H1 (cell line): ENCODE measurements around the gene TUBA1A. TPM values are rescaled to one million over a fixed set of nuclear protein-coding genes. Genes with fewer than 3 reads are reported as not detected.

Experiments used
- CTCF ChIA-PET: fragments of 300-600 bp; sonication (Branson Sonifier 250); formaldehyde crosslinking; loops from one replicate; lab custom pipeline; 2021; ENCODE audit not compliant: partially characterized antibody; lab: Charles Lee
- POLR2A ChIA-PET: fragments of 300-600 bp; sonication (Branson Sonifier 250); formaldehyde crosslinking; loops from one replicate; lab custom pipeline; 2021; ENCODE audit warnings: inconsistent platforms; ENCODE audit not compliant: partially characterized antibody; lab: Charles Lee
- DNase-seq, 2 experiments: peaks; one replicate each; pipeline versions ENCODE4 v3.0.0 to v3.0.0-alpha.2; 2010 to 2022; ENCODE audit warnings: low spot score in 2 of 2, low read depth in 1 of 2, mixed read lengths in 1 of 2
- FAIRE-seq: peaks from 2 replicates; lab custom pipeline; 2011; peaks lifted over from hg19 to GRCh38; lab: Jason Lieb, UNC
- H2AFZ ChIP-seq: 2 replicates; pipeline ENCODE4 v1.8.1; 2012; ENCODE audit warnings: low read length, inconsistent platforms
- H2AK5ac ChIP-seq: 2 replicates; pipeline ENCODE4 v1.6.1; 2013; ENCODE audit warnings: low read depth, low read length
- H2BK120ac ChIP-seq: replicated peaks from 2 replicates; pipeline ENCODE3; 2013; ENCODE audit warnings: low read depth, low read length, inconsistent platforms
- H2BK12ac ChIP-seq: 2 replicates; pipeline ENCODE4 v1.6.1; 2013; ENCODE audit warnings: low read depth, low read length
- H2BK15ac ChIP-seq: 2 replicates; pipeline ENCODE4 v1.6.1; 2013; ENCODE audit warnings: low read length
- H2BK20ac ChIP-seq: 2 replicates; pipeline ENCODE4 v1.6.1; 2013; ENCODE audit warnings: low read length
- H2BK5ac ChIP-seq: 2 replicates; pipeline ENCODE4 v1.6.1; 2013; ENCODE audit warnings: low read depth, low read length
- H3K14ac ChIP-seq: 2 replicates; pipeline ENCODE4 v1.6.1; 2013; ENCODE audit warnings: inconsistent platforms; ENCODE audit not compliant: insufficient read length
- H3K18ac ChIP-seq: 2 replicates; pipeline ENCODE4 v1.6.1; 2013; ENCODE audit warnings: low read length; ENCODE audit errors: extremely low read depth
- H3K23ac ChIP-seq: 2 replicates; pipeline ENCODE4 v1.6.1; 2013; ENCODE audit warnings: inconsistent platforms; ENCODE audit not compliant: insufficient read length
- H3K23me2 ChIP-seq: 2 replicates; pipeline ENCODE4 v1.6.1; 2013; ENCODE audit warnings: low read depth, low read length
- H3K27ac ChIP-seq: 2 replicates; pipeline ENCODE4 v1.6.1; 2011; ENCODE audit warnings: low read depth, low read length, inconsistent platforms
- H3K27me3 ChIP-seq, 4 experiments: replicated peaks in 1 of 4; 1 replicate in 1 of 4; 2 replicates in 3 of 4; pipeline versions ENCODE4 v1.6.1 to v1.8.1; 2011 to 2013; ENCODE audit warnings: low read length in 3 of 4, mild to moderate bottlenecking in 3 of 4, inconsistent platforms in 2 of 4, mixed read lengths in 2 of 4, moderate library complexity in 1 of 4; ENCODE audit not compliant: control insufficient read depth in 3 of 4, insufficient read depth in 3 of 4; ENCODE audit errors: extremely low read depth in 1 of 4
- H3K36me3 ChIP-seq, 4 experiments: 2 replicates each; pipeline versions ENCODE4 v1.6.1 to v1.8.1; 2011 to 2013; ENCODE audit warnings: mild to moderate bottlenecking in 4 of 4, low read length in 3 of 4, moderate library complexity in 2 of 4, control low read depth in 1 of 4, inconsistent platforms in 1 of 4; ENCODE audit not compliant: insufficient read depth in 4 of 4, control insufficient read depth in 2 of 4
- H3K4ac ChIP-seq: replicated peaks from 2 replicates; pipeline ENCODE3; 2013; ENCODE audit warnings: low read length, low read depth, mixed read lengths, inconsistent platforms; ENCODE audit not compliant: insufficient read length
- H3K4me1 ChIP-seq, 4 experiments: replicated peaks in 1 of 4; 1 replicate in 1 of 4; 2 replicates in 3 of 4; pipeline versions ENCODE4 v1.6.1 to v1.8.1; 2011 to 2013; ENCODE audit warnings: low read length in 3 of 4, inconsistent platforms in 2 of 4, mixed read lengths in 1 of 4; ENCODE audit not compliant: insufficient read depth in 4 of 4, control insufficient read depth in 3 of 4
- H3K4me2 ChIP-seq, 2 experiments: 2 replicates each; pipeline versions ENCODE4 v1.6.1 to v1.8.1; 2011 to 2013; ENCODE audit warnings: low read depth in 2 of 2, low read length in 2 of 2, control low read depth in 1 of 2, inconsistent platforms in 1 of 2, mild to moderate bottlenecking in 1 of 2; ENCODE audit not compliant: insufficient read depth in 1 of 2
- H3K4me3 ChIP-seq, 4 experiments: fragments of 200-600, 300-600 bp in 1 of 4; sonication (generic), shearing (Covaris generic), sonication (Bioruptor Twin) in 1 of 4; 2 replicates each; pipeline versions ENCODE4 v1.5.1 to v1.8.1; 2011 to 2016; ENCODE audit warnings: low read length in 4 of 4, low read depth in 3 of 4, control low read depth in 2 of 4, inconsistent platforms in 2 of 4, mild to moderate bottlenecking in 2 of 4, mixed read lengths in 1 of 4, moderate library complexity in 1 of 4; ENCODE audit not compliant: insufficient read depth in 2 of 4; ENCODE audit errors: extremely low read depth in 1 of 4
- H3K56ac ChIP-seq: replicated peaks from 2 replicates; pipeline ENCODE3; 2013; ENCODE audit warnings: low read depth, mild to moderate bottlenecking, mixed read lengths, low read length, inconsistent platforms; ENCODE audit not compliant: insufficient read length
- H3K79me1 ChIP-seq: 2 replicates; pipeline ENCODE4 v1.6.1; 2013; ENCODE audit warnings: low read depth, low read length, control low read depth
- H3K79me2 ChIP-seq, 2 experiments: 2 replicates each; pipeline versions ENCODE4 v1.6.1 to v1.8.1; 2012 to 2013; ENCODE audit warnings: low read length in 2 of 2, mild to moderate bottlenecking in 2 of 2, inconsistent platforms in 1 of 2; ENCODE audit not compliant: insufficient read depth in 2 of 2, control insufficient read depth in 1 of 2
- H3K9ac ChIP-seq, 4 experiments: replicated peaks in 1 of 4; 1 replicate in 1 of 4; 2 replicates in 3 of 4; pipeline versions ENCODE4 v1.6.1 to v1.8.1; 2011 to 2013; ENCODE audit warnings: low read depth in 3 of 4, low read length in 3 of 4, control low read depth in 2 of 4, mild to moderate bottlenecking in 2 of 4, moderate library complexity in 2 of 4, inconsistent platforms in 1 of 4; ENCODE audit errors: extremely low read depth in 1 of 4
- H3K9me3 ChIP-seq, 2 experiments: 2 replicates each; pipeline versions ENCODE4 v1.6.1 to v1.8.1; 2012 to 2013; ENCODE audit warnings: mild to moderate bottlenecking in 2 of 2, moderate library complexity in 2 of 2, control low read depth in 1 of 2, inconsistent platforms in 1 of 2, low read depth in 1 of 2, low read length in 1 of 2, mixed read lengths in 1 of 2; ENCODE audit not compliant: insufficient read depth in 2 of 2
- H4K20me1 ChIP-seq, 2 experiments: replicated peaks in 1 of 2; 2 replicates each; pipeline versions ENCODE3 to v1.8.1; 2011 to 2013; ENCODE audit warnings: inconsistent platforms in 2 of 2, low read length in 2 of 2, mild to moderate bottlenecking in 1 of 2; ENCODE audit not compliant: insufficient read depth in 2 of 2, control insufficient read depth in 1 of 2
- H4K5ac ChIP-seq: 2 replicates; pipeline ENCODE4 v1.6.1; 2013; ENCODE audit warnings: low read length, low read depth, mixed read lengths, inconsistent platforms; ENCODE audit not compliant: insufficient read length
- H4K8ac ChIP-seq: 2 replicates; pipeline ENCODE4 v1.8.0; 2013; ENCODE audit warnings: mild to moderate bottlenecking, moderate library complexity, low read length, inconsistent platforms; ENCODE audit not compliant: insufficient read depth; ENCODE audit errors: extremely low read depth
- H4K91ac ChIP-seq: replicated peaks from 2 replicates; pipeline ENCODE3; 2013; ENCODE audit warnings: low read length, mixed read lengths, inconsistent platforms; ENCODE audit not compliant: insufficient read length
- KDM5A ChIP-seq: fragments of 200-600 bp; IDR thresholded peaks from 2 replicates; pipeline ENCODE4 v1.7.1; 2012; ENCODE audit warnings: mild to moderate bottlenecking, low read length, inconsistent platforms, mixed read lengths
- RXRA ChIP-seq: IDR thresholded peaks from 2 replicates; pipeline ENCODE4 v1.6.1; 2011; ENCODE audit warnings: low read depth, mild to moderate bottlenecking, low read length, moderate library complexity; ENCODE audit not compliant: insufficient read depth
- SAP30 ChIP-seq: fragments of 300-600 bp; sonication (generic); IDR thresholded peaks from 2 replicates; pipeline ENCODE4 v1.7.1; 2012; ENCODE audit warnings: low read length, moderate library complexity, mild to moderate bottlenecking, inconsistent platforms; ENCODE audit not compliant: insufficient read depth, insufficient replicate concordance
- WGBS, 2 experiments: shearing (Covaris generic) in 1 of 2; methylation state at CpG; one replicate each; pipeline versions ENCODE4 v1.1.6 to v1.1.7; 2013 to 2015; ENCODE audit warnings: low lambda C conversion rate in 2 of 2, mixed read lengths in 2 of 2, inconsistent platforms in 1 of 2, low coverage in 1 of 2, missing lambda C conversion rate in 1 of 2; ENCODE audit not compliant: insufficient replicate concordance in 2 of 2, insufficient coverage in 1 of 2, insufficient read length in 1 of 2; ENCODE audit errors: extremely low coverage in 1 of 2, missing lambda C conversion rate in 1 of 2; 5-methylcytosine and 5-hydroxymethylcytosine counted together
- polyA plus RNA-seq, 7 experiments: library from polyadenylated mRNA; depleted of rRNA in 3 of 7; stranded (reverse) in 5 of 7; unstranded in 2 of 7; fragments of >200 nt in 5 of 7; fragments of 200-250 nt in 2 of 7; gene quantifications; 1 replicate in 5 of 7; 2 replicates in 1 of 7; 4 replicates in 1 of 7; pipeline versions ENCODE4 v1.2.1 to v1.2.3, GENCODE V29; 2011 to 2013; ENCODE audit warnings: missing spikeins in 2 of 7, mixed read lengths in 2 of 7
- total RNA-seq: library from RNA; stranded (reverse); fragmentation: NEBNext Ultra II Directional; extraction: Animal tissue kit (Norgen Biotek cat#: 25700); gene quantifications from 2 replicates; pipeline ENCODE4 v1.2.1, GENCODE V29; 2021
- TF ChIP-seq, protein P1 (sequence below): IDR thresholded peaks from 2 replicates; pipeline ENCODE4 v1.6.1; 2011; ENCODE audit warnings: low read depth, mild to moderate bottlenecking, low read length; ENCODE audit not compliant: insufficient read depth

Gene TUBA1A
- total and polyA plus RNA-seq, 2 of the 8 experiments (the other 6 are each of a cell fraction or from before 2014, with no cell fraction given), result 283 to 1,018 TPM

DNA sequence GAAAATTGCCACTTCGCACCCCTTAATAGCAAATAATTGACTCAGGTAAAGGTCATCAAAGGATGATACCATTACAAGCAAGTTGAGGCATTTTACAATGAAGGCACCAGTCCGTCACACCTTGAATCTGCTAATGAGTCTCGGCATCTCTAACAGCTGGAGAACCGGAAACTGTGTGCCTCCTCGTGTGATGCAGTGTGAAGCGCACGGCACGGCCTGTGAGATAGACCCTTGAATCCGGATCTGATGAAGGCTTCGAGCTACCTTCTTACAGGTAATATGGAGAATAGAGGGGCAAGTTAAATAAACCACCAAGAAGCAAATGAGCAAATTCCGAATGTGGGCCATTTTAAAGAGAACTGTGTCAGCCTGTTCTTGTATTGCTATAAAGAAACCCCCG is 19.8 kb upstream of the TUBA1A start:
- Histone ChIP-seq H3K14ac (no peak overlapping the region), H3K9me3 (no peaks in the 10 kb centered on the region), H3K27ac (no peak overlapping the region), H3K27me3 (peaks cover 0 to 2% (median 0%) of the 10 kb centered on the region in 4 experiments; a peak in 1 of 7 replicates), H3K79me1 (no peaks in the 10 kb centered on the region), H3K4me1 (no peaks in the 10 kb centered on the region), H3K79me2 (no peaks in the 10 kb centered on the region), H3K4me2 (no peak overlapping the region), H2AK5ac (no peak overlapping the region), H3K4ac (no peak overlapping the region), H4K5ac (no peak overlapping the region), H2BK5ac (no peak overlapping the region), H4K91ac (no peak overlapping the region), H2BK120ac (no peak overlapping the region), H2BK12ac (no peak overlapping the region), H2AFZ (0 out of 2 replicates have a peak overlapping the region, but pooled peaks have one; percentile 57), H2BK15ac (no peak overlapping the region), H3K23ac (no peak overlapping the region), H3K18ac (no peak overlapping the region), H3K4me3 (no peak overlapping the region), H2BK20ac (no peak overlapping the region), H4K8ac (no peak overlapping the region), H4K20me1 (no peaks in the 10 kb centered on the region), H3K23me2 (no peaks in the 10 kb centered on the region), H3K36me3 (no peaks in the 10 kb centered on the region), H3K9ac (no peak overlapping the region), H3K56ac (no peak overlapping the region)
- no peak for FAIRE-seq
- CTCF ChIA-PET, result interaction anchor here (0.6 to 1.3 kb wide), 6 partner anchors 10 to 23 kb away, joined by 3 to 4 read pairs (median 3); no protein-coding TSS in a partner anchor
- 91% methylated on average over 12 of the region's 12 CpGs; no CpG with 5 or more reads in 1 of the 2 experiments for WGBS, 2 experiments
- POLR2A ChIA-PET, result interaction anchor here (0.7 to 1.8 kb wide), 3 partner anchors 15 to 78 kb away, joined by 3 to 10 read pairs (median 3); partner anchors contain the start of gene TUBA1B
- no peak for DNase-seq
- TF ChIP-seq KDM5A, result no peak
- no peak for TF ChIP-seq RXRA
- TF ChIP-seq SAP30, result no peak
- TF ChIP-seq, protein P1, sequence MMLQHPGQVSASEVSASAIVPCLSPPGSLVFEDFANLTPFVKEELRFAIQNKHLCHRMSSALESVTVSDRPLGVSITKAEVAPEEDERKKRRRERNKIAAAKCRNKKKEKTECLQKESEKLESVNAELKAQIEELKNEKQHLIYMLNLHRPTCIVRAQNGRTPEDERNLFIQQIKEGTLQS, result no peak
